Activated T-helper 17 cell treated with anti-CD3 and anti-CD28 coated beads, Interleukin-2, amount 50 U/mL, for 72 hours (primary cell): ENCODE results near the gene PRH2. TPM values are rescaled to one million over a fixed set of nuclear protein-coding genes. Genes with fewer than 3 reads are reported as not detected.
A peak's percentile ranks its signal among the peaks of the same experiment; 100 is the strongest.

Experiments used
- ATAC-seq: fragments of 150-1000 bp; cut with Tn5 transposase; replicated peaks from 2 replicates; pipeline ENCODE4 v1.10.0; 2021; ENCODE audit warnings: mild to moderate bottlenecking, moderate library complexity
- H3K27ac Mint-ChIP-seq: one replicate; pipeline ENCODE4 v1.8.0; 2022; ENCODE audit warnings: mixed read lengths
- H3K27me3 Mint-ChIP-seq: one replicate; pipeline ENCODE4 v1.8.0; 2022; ENCODE audit warnings: mixed read lengths
- H3K36me3 Mint-ChIP-seq: one replicate; pipeline ENCODE4 v1.8.0; 2022; ENCODE audit warnings: low read depth, mild to moderate bottlenecking, mixed read lengths
- H3K4me1 Mint-ChIP-seq: one replicate; pipeline ENCODE4 v1.8.0; 2022; ENCODE audit warnings: mixed read lengths
- H3K4me3 Mint-ChIP-seq: one replicate; pipeline ENCODE4 v1.8.0; 2022; ENCODE audit warnings: mild to moderate bottlenecking, mixed read lengths
- H3K9me3 Mint-ChIP-seq: one replicate; pipeline ENCODE4 v1.8.0; 2022; ENCODE audit warnings: mixed read lengths
- total RNA-seq, 2 donors: library from RNA; stranded (reverse); gene quantifications; one replicate each; pipeline ENCODE4 v1.2.3, GENCODE V29; 2022

Gene PRH2
- total RNA-seq, 2 donors from 2014 or later = not detected

GRCh38 chr12:10940389-10940788, 11.4 kb downstream of the PRH2 start:
- Mint-ChIP-seq H3K4me1 (peaks cover 12% of the 10 kb centered on the region), H3K27me3 (no peaks in the 10 kb centered on the region)

DNA sequence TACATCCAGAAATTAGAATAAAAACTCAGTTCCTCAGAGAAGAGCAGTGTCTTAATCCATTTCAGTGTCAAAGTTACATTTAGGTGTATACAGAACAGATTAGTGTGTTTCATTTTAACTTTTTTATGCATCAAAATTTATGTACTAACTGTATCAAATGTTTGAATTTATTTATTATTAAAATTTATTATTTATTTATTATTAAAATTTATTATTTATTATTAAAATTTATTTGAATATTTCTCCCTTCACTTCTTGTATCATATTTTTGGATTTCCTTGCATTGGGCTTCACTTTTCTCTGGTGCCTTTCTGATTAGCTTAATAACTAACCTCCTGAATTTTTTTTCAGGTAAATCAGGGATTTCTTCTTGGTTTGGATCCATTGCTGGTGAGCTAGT, 12.3 kb downstream of the PRH2 start:
- Mint-ChIP-seq H3K27ac (no peak overlapping the region), H3K36me3 (no peaks in the 10 kb centered on the region), H3K4me1 (peaks cover 12% of the 10 kb centered on the region), H3K4me3 (no peak overlapping the region), H3K9me3 (no peaks in the 10 kb centered on the region), H3K27me3 (no peaks in the 10 kb centered on the region)
- ATAC-seq = no peak

More at GRCh38 chr12:10940389-10940788, 11.4 kb downstream of the PRH2 start:
- H3K4me3 Mint-ChIP-seq = no peak overlapping the region
- no peaks in the 10 kb centered on the region for H3K9me3 Mint-ChIP-seq
- no peak overlapping the region for H3K27ac Mint-ChIP-seq
- ATAC-seq = no peak
- no peaks in the 10 kb centered on the region for H3K36me3 Mint-ChIP-seq

DNA sequence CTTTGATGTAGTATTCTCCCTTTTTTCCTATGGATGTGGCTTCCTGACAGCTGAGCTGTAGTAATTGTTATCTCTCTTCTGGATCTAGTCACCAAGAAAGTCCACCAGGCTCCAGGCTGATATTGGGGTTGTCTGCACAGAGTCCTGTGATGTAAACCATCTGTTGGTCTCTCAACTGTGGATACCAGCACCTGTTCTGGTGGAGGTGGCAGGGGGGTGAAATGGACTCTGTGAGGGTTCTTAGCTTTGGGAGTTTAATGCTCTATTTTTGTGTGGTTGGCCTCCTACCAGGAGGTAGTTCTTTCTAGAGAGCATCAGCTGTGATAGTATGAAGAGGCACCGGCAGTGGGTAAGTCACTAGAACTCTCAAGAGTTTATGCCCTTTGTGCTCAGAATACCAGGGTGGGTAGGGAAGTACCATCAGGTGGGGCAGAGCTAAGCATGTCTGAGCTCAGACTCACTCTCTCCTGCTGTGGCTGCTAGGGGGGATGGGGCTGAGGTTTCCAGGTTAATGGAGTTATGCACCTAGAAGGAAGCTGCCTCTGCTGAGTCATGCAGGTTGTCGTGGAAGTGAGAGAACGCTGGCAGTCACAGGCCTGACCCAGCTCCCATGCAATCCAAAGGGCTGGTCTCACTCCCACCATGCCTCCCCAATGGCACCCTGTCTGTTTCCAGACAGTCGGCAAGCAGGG, 13.0 kb downstream of the PRH2 start:
- Mint-ChIP-seq H3K9me3 (no peaks in the 10 kb centered on the region), H3K4me1 (peaks cover 12% of the 10 kb centered on the region), H3K4me3 (no peak overlapping the region), H3K27ac (no peak overlapping the region), H3K36me3 (no peaks in the 10 kb centered on the region), H3K27me3 (no peaks in the 10 kb centered on the region)
- no peak for ATAC-seq

- no peak for ATAC-seq
- peaks cover 12% of the 10 kb centered on the region for H3K4me1 Mint-ChIP-seq
- H3K4me3 Mint-ChIP-seq = no peak overlapping the region
- H3K27ac Mint-ChIP-seq = peak overlapping the region; percentile 30
- no peaks in the 10 kb centered on the region for H3K36me3 Mint-ChIP-seq
- H3K9me3 Mint-ChIP-seq = no peaks in the 10 kb centered on the region
- no peaks in the 10 kb centered on the region for H3K27me3 Mint-ChIP-seq
These were observed 14.1 kb downstream of the PRH2 start for GRCh38 chr12:10943167-10943566.

DNA sequence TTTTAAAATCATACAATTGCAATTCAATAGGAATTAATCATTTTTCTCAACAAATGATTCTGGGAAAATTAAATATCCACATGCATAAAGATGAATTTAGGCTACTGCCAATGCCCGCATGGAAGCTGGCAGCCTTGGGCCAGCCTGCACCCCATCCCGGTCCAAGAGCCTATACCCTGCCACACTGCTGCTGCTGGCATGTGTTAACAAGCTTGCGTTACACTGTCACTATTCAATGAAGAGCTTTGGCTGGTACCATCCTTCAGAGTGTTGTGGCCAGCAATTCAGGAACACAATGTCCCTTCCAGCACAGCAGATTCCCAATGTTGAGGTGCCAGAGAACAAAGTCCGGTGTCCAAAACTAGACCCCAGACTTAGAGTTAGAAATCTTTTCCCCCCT, 23.6 kb downstream of the PRH2 start:
- H3K9me3 Mint-ChIP-seq = peaks cover 8% of the 10 kb centered on the region
- no peak for ATAC-seq
- H3K27ac Mint-ChIP-seq = no peak overlapping the region
- no peaks in the 10 kb centered on the region for H3K27me3 Mint-ChIP-seq
- H3K4me1 Mint-ChIP-seq = peaks cover 17% of the 10 kb centered on the region
- peaks cover 5% of the 10 kb centered on the region for H3K36me3 Mint-ChIP-seq
- no peak overlapping the region for H3K4me3 Mint-ChIP-seq

DNA sequence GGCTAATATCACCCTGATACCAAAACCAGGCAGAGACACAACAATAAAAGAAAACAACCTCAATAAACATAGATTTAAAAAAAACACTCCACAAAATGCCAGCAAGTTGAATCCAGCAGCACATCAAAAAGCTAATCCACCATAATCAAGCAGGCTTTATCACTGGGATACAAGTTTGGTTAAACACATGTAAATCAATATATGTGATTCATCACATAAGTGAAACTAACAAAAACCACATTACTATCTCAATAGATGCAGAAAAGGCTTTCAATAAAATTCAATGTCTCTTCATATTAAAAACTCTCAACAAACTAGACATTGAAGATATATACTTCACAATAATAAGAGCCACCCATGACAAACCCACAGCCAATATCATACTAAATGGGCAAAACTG, 27.0 kb downstream of the PRH2 start:
- Mint-ChIP-seq H3K27ac (no peak overlapping the region), H3K27me3 (no peaks in the 10 kb centered on the region), H3K4me3 (no peak overlapping the region), H3K36me3 (peaks cover 8% of the 10 kb centered on the region), H3K9me3 (peaks cover 4% of the 10 kb centered on the region), H3K4me1 (peaks cover 30% of the 10 kb centered on the region)
- no peak for ATAC-seq

GRCh38 chr12:10957741-10958140, 28.7 kb downstream of the PRH2 start:
- Mint-ChIP-seq H3K27me3 (no peaks in the 10 kb centered on the region), H3K27ac (no peak overlapping the region), H3K36me3 (peaks cover 6% of the 10 kb centered on the region), H3K4me1 (peaks cover 38% of the 10 kb centered on the region), H3K4me3 (no peak overlapping the region), H3K9me3 (peaks cover 4% of the 10 kb centered on the region)
- ATAC-seq = no peak

DNA sequence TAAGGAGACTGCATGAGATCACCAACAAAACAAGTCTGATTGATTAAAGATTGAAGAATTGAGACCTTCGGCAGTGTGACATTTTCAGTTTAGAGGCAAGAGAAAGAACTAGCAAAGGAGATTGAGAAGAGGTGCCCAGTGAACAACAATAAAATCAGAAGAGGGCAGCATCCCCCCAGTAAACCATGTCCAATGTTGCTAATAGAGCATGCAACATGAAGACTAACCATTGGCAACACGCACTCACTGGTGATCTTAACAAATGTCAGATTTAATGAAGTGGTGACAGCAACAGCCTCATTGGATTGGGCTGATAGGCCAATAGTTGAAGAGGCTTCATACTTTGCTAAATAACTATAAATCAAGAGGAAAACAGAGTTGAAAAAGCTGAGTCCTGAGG, 30.8 kb downstream of the PRH2 start:
- ATAC-seq = no peak
- Mint-ChIP-seq H3K4me1 (peaks cover 34% of the 10 kb centered on the region), H3K4me3 (no peak overlapping the region), H3K36me3 (peaks cover 6% of the 10 kb centered on the region), H3K27me3 (no peaks in the 10 kb centered on the region), H3K9me3 (peaks cover 4% of the 10 kb centered on the region), H3K27ac (peak overlapping the region; percentile 0)

DNA sequence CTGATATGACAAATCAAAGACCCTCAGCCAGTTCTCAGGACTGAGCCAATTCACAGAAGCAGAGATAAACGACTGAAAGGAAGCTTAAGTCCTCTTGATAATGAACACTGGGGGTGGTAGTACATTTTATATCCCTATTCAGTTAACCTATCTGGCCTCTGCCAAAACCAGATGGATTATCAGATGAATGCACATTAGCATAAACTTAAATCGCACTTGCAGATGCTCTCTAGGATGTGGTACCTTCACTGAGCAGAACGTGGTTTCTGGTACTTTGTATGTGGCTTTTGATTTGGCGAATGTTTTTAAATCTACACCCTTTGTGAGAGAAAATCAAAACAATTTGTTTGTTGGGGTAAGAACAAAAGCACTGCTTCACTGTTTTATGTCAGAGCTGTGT, 31.2 kb downstream of the PRH2 start:
- Mint-ChIP-seq H3K4me3 (no peak overlapping the region), H3K36me3 (peaks cover 6% of the 10 kb centered on the region), H3K4me1 (peaks cover 34% of the 10 kb centered on the region), H3K9me3 (peaks cover 3% of the 10 kb centered on the region), H3K27me3 (no peaks in the 10 kb centered on the region), H3K27ac (peak overlapping the region; percentile 0)
- no peak for ATAC-seq

DNA sequence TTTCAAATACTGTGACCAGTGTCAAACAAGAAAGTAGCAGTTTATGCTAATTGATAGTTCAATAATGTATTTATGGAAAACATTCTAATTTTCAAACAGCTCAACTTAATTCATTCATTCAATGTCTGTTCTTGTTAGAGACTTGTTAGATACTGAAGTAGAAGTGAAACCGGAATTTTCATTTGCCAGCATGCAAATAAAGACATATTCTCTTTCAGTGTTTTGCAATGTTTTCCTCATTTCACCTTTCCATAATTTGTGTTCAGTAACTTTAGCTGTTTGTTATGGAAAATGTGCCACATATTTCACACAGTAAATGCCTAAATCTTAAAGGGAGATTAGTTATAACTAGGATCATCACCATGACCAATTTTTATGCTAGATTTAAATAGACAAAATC, 36.4 kb downstream of the PRH2 start:
- Mint-ChIP-seq H3K4me3 (no peak overlapping the region), H3K27ac (no peak overlapping the region), H3K27me3 (no peaks in the 10 kb centered on the region), H3K9me3 (no peaks in the 10 kb centered on the region), H3K4me1 (peaks cover 12% of the 10 kb centered on the region), H3K36me3 (no peaks in the 10 kb centered on the region)
- no peak for ATAC-seq

DNA sequence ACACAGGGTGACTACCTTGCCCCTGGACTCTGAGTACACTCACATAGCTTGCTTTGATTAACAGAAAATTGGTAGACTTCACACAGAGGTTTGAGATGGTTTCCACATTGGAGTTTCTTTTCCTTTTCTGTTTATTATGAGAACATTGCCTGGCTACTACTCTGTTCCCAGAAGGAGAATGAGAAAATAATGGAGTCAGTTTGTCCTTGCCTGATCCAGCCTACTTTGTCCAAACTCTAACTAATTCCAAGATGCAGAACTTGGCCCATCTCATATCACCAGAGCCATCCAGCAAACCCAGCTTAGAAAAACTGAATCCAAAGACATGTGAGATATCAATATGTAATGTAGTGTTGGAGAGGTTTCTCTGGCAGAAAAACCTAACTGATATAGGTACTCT, 37.3 kb downstream of the PRH2 start:
- Mint-ChIP-seq H3K27me3 (no peaks in the 10 kb centered on the region), H3K4me1 (peaks cover 6% of the 10 kb centered on the region), H3K4me3 (no peak overlapping the region), H3K27ac (no peak overlapping the region), H3K9me3 (no peaks in the 10 kb centered on the region), H3K36me3 (no peaks in the 10 kb centered on the region)
- no peak for ATAC-seq

DNA sequence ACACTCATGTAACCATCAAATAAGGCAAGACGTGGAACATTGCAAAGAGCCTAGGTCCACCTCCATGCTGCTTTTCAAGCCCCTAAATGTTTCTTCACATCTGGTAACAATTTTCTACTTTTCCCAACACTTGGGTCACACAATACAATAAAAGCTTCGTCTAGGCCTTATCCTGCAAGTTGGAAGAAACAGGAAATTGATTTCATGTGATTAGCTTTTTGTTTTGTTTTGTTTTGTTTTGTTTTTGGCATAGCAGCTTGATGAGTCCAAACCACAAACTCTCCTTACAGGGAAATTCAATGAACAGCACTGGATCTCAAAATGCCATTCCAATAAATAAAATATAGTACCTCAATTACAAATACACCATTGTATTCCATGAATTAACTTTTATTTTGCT, 38.4 kb downstream of the PRH2 start:
- Mint-ChIP-seq H3K4me1 (no peaks in the 10 kb centered on the region), H3K9me3 (no peaks in the 10 kb centered on the region), H3K36me3 (no peaks in the 10 kb centered on the region), H3K27me3 (no peaks in the 10 kb centered on the region), H3K27ac (no peak overlapping the region), H3K4me3 (no peak overlapping the region)
- no peak for ATAC-seq

DNA sequence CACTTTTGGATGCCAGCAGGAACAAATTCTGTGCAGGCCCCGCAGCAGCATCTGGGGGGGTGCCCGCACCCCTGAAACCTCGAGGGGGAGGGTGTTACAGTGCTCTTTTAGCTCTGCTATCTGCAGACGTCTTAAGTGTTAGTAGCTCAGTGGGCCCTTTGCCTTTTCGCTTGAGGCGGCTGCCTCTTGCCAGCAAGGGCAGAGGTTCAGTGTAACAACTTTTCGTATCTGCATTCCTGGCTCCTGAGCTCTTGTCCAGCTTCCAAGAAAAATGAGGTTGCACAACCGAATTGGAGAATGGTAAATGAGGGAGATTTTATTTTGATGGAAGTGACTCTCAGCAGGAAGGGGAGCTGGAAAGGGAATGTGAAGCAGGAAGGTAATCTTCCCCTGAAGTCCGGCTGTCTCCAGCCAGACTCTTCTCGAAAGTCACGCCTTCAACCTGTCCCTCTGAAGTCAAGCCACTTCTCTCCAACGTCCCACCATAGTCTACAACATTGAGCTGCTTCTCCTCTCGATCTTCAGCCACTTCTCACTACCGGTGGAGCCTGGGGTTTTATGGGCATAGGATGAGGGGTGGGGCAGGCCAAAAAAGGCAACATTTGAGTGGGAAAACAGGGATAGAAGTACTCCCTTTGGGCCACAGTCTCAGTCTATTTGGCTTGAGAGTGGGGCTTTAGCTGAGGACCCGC, 39.9 kb downstream of the PRH2 start:
- Mint-ChIP-seq H3K4me3 (no peak overlapping the region), H3K27ac (no peak overlapping the region), H3K27me3 (no peaks in the 10 kb centered on the region), H3K36me3 (no peaks in the 10 kb centered on the region), H3K9me3 (no peaks in the 10 kb centered on the region), H3K4me1 (no peaks in the 10 kb centered on the region)
- no peak for ATAC-seq

DNA sequence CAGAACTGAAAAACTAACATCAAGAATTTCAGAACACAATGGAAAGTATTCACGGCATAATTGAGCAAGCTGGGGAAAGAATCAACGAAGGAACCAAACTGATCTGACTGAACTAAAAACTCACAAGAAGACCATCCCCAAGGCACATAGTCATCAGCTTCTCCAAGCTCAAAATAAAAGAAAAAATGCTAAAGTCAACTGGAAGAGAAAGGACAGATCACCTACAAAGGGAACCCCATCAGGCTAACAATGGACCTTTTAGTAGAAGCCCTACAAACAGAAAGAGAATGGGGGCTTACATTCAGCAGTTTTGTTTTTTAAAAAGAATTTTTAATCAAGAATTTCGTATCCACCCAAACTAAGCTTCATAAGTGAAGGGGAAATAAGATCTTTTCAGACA, 45.9 kb downstream of the PRH2 start:
- Mint-ChIP-seq H3K4me3 (no peak overlapping the region), H3K9me3 (no peaks in the 10 kb centered on the region), H3K27ac (no peak overlapping the region), H3K36me3 (no peaks in the 10 kb centered on the region), H3K4me1 (peaks cover 23% of the 10 kb centered on the region), H3K27me3 (no peaks in the 10 kb centered on the region)
- no peak for ATAC-seq

DNA sequence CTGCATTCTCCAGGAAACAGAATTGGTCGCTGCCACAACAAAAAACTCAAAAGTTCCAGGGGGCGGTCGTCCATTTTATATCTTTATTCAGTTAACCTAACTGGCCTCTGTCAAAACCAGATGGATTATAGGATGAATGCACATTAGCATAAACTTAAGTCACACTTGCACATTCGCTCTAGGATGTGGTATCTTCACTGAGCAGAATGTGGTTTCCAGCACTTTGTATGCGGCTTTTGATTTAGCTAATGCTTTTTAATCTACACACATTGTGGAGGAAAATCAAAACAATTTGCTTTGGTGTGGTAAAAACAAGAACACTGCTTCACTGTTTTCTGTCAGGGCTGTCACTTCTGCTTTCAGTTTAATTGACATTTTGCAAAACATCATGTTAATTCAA, 53.2 kb downstream of the PRH2 start:
- no peak overlapping the region for H3K4me3 Mint-ChIP-seq
- H3K27me3 Mint-ChIP-seq = no peaks in the 10 kb centered on the region
- H3K4me1 Mint-ChIP-seq = peaks cover 9% of the 10 kb centered on the region
- H3K9me3 Mint-ChIP-seq = no peaks in the 10 kb centered on the region
- no peaks in the 10 kb centered on the region for H3K36me3 Mint-ChIP-seq
- H3K27ac Mint-ChIP-seq = no peak overlapping the region
- ATAC-seq = peak; percentile 96
